GM15510 (cell line): Measurements from ENCODE around the gene RRM2.

Experiments used
- POLR2A ChIP-seq: IDR thresholded peaks from 3 replicates; pipeline ENCODE4 v1.6.1; 2011; ENCODE audit warnings: borderline replicate concordance; ENCODE audit not compliant: insufficient read length; ENCODE audit errors: extremely low read depth

The RRM2 gene

DNA sequence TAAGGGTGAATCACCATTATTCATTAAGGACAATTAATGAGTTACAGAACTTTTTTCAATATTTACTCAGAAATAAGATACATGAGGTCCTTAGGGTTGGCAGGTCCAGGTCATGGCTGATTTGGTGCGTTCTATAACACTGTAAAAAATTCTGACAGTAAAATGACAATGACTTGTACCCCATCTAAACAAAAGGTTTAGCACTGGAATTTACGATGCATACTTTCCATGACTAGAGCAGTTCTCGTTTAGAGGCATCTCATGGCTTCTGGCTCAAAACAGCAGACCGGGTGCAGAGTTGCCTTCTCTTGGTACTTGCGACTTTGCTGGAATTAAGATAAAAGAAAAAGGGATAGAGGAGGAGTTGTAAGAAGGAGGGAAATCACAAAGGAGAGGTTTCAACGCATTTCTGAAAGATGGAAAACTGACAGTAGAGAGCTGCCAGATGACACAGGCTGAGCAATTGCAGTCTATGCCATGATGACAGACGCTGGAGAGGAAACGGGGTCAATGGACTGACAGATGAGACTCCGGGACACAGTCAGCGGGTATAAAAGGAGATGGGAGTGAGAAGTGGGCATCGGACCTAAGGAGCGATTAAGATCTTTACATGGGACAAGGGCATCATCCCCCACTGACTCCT, 38.2 kb upstream of the RRM2 start:
- TF ChIP-seq POLR2A, result no peak

DNA sequence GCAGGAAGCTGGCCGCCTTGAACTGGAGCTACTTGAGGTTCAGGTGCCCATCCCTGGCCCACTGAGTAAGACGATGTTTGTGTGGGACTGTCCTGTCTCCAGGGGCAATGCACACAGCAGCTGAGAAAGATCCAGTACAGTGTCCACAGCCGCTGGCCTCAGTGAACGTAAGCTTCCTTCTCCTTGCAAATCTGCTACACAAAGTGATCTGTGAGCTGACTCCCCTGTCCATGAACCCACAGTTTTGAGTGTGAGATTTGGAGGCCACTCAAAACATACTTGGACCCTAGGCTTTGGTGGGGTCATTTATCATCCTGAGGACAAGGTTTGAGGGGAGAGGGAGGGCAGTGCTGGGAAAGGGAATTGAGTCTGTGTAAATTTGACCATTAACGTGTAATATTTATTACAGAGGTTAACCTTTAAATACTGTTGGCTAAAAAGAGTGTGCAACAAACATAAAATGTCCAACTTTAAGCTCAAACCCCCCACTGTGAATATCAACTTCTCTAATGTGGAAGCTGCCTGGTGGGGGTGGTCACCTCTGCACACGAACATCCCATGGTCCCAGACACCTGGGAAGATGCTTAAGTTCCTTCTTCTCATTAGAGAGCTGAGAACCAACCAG, 37.4 kb upstream of the RRM2 start:
- TF ChIP-seq POLR2A, result no peak

GRCh38 chr2:10085668-10086059, 36.9 kb upstream of the RRM2 start:
- no peak for TF ChIP-seq POLR2A

DNA sequence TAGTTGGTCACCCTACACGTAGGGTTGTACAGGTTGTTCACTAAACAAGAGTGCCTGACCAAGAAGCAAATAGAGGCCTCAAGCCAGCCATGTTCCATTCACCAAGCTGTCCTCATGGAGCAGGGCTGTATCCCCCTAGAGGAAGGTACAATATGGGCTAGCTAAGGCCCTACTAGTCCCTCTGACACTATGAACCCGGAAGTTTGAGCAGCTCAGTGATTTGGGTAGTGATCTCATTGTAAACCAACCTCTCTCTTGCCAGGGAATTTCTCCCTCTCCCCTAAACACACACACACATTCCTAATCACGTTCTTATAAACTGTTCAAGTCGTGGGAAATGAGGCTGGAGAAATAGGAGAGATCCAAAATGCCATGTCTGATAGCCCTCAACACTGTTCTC, 35.6 kb upstream of the RRM2 start:
- TF ChIP-seq POLR2A, result no peak

DNA sequence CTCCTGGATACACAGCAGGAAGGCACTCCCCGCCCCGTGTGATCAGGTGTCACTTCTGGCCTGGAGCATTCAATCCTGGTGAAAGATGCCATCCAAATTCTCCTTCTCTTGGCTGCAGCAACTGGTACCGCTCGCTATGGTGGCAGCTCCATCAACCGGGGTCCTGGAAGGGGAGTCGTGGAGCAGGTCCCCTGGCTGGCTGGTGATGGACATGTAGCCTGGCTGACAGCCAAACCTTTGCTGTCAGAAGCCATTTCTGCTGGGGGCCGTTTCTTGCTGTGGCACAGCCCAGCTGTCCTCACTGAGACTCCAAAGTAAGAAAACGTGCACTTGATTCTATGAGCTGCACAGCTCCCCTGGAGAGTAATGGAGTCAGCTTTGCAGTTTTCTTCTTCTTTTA, 35.2 kb upstream of the RRM2 start:
- no peak for TF ChIP-seq POLR2A

- TF ChIP-seq POLR2A, result no peak
Measured at GRCh38 chr2:10089565-10090190, 32.9 kb upstream of the RRM2 start.

DNA sequence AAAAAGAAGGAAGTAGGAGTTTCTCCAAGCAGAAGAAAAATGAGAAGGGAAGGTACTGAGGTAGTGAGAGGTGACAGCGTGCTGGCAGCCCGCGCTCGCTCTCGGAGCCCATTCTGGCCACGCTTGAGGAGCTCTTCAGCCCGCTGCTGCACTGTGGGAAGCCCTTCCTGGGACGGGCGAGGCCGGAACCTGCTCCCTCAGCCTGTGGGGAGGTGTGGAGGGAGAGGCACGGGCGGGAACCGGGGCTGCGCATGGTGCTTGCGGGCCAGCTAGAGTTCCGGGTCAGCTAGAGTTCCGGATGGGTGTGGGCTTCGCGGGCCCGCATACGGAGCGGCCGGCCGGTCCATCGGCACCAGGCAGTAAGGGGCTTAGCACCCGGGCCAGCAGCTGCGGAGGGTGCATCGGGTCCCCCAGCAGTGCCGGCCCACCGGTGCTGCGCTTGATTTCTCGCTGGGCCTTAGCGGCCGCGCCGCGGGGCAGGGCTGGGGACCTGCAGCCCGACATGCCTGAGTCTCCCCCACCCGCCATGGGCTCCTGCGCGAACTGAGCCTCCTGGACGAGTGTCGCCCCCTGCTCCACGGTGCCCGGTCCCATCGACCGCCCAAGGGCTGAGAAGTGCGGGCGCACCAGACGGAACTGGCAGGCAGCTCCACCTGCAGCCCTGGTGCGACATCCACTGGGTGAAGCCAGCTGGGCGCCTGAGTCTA, 31.2 kb upstream of the RRM2 start:
- TF ChIP-seq POLR2A, result no peak

- no peak for TF ChIP-seq POLR2A
Measured at GRCh38 chr2:10094271-10094814, 28.2 kb upstream of the RRM2 start.

DNA sequence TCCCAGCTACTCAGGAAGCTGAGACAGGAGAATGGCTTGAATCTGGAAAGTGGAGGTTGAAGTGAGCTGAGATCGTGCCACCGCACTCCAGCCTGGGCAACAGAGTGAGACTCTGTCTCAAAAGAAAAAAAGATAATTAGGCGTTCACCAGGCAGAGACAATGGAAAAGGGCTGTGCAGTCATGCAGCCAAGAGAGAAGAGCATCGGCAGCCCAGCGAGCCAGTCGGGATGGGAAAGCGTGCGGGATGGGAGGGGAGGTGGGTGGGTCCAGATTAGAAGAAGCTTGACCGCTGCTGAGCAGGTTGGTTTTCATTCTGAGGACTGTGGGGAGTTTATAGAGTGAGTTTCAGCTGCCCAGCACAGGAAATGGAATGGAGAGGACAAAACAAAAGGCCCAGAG, 27.4 kb upstream of the RRM2 start:
- no peak for TF ChIP-seq POLR2A

DNA sequence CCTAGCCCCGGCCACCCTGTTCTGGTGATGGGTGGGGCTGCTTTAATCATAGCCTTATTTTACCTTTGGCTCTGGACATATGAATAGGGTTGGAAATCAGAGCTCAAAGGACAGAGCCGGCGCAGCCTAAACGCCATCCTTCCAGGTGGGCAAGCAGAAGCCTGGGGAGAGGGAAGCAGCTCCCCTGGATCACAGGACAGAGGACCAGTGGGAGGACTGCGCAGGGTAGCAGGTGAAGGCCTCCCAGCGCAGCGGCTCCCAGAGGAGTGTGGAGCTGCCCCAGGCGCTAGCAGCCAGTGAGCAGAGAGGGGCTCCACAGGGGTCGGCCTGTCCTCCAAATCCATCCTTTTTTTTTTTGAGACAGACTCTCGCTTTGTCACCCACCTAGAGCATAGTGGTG, 25.9 kb upstream of the RRM2 start:
- no peak for TF ChIP-seq POLR2A

- no peak for TF ChIP-seq POLR2A
Measured at GRCh38 chr2:10097352-10098148, 25.0 kb upstream of the RRM2 start.

DNA sequence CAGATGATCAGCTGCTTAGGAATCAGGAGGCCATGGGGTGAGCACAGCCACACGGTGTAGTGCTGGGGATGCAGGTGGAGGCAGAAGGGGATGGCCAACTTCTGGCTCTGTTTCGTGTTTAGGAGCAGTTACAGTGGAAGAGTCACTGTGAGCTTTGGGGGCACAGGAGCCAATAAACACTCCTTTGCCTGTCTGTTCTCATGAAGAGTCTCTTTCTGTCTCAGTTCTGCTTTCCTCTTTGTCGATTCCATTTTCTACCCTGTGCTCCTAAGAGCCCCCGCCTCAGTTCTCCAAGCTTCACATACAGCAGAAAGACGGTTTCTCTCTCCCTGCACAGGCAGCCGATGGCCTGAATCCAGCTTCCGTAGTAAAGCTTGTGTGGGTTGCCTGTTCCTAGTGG, 21.0 kb upstream of the RRM2 start:
- no peak for TF ChIP-seq POLR2A

- TF ChIP-seq POLR2A, result no peak
Measured at GRCh38 chr2:10103179-10103578, 19.4 kb upstream of the RRM2 start.

DNA sequence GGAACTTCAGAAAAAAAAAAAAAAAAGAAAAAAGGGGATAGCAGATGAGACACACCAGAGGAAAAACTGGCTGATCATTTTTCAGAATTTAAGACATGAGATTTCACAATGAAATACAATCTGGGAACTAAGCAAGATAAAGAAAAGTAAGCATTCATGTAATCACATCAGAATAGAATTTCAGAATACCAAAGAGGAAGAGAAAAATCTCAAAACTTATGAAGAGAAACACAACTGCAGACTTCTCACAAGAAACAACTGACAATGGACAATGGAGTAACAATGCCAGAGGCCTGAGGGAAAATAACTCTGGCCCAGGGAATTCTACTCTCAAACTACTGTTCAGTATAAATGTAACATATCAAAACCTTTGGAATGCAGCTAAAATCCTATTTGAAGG, 13.2 kb upstream of the RRM2 start:
- TF ChIP-seq POLR2A, result no peak

DNA sequence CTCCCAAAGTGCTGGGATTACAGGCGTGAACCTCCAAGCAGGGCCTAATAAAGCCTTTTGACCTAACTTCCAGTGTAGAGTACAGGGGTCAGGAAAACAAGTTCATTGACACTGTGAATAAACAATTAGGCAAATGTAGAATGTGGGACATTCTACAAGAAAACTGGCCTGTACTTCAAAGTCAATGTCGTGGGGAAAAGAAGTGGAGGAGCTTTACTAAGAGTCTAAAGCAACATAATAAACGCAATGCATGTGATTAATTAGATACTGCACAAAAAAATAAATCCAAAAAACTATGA, 3.6 kb upstream of the RRM2 start:
- TF ChIP-seq POLR2A, result no peak
